Measurements from ENCODE around the gene STRBP. TPM values are rescaled to one million over a fixed set of nuclear protein-coding genes. Genes with fewer than 3 reads are reported as not detected.

STRBP gene
- total and polyA plus RNA-seq, 9 of the 15 experiments (the other 6 are each of a cell fraction or from before 2014, with no cell fraction given), result 27.7 to 84.0 (median 70.2) TPM

DNA sequence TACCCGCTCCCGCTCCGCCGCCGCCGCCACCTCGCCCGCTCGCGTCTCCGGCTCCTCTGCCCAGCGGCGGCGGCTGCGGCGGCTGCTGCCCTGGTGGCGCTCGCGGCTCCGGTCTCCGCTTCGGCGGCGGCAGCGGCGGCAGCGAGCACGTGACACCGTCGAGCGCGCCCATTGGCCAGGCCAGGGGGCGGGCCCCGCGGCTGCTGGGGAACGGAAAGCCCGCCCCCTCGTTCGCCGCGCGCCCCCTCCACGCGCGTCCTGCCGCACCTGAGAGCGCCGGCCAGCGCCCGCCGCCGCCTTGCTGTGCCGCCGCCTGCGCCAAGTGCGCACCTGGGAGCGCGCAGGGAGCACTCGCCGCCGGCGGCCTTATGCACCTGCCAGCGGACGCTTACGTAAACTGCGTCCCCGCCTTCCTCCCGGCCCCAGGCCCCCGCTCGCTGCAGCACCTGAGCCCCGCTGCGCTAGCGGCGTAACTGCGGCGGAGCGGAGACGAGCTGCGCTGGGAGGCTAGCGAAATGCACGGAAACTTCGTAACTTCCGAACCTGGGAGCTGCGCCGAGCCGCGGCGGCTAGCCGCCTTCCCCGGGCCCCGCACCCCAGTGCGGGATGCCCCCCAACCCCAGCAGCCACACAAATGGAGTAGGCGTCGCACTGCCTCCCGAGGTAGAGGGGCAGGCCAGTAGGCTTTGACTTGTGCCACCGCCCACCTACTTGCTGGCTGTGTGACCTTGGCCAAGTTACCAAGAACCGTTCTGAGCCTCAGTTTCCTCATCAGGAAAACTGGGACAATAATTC is at the start of gene STRBP (continued):
- TF ChIP-seq, protein P1, sequence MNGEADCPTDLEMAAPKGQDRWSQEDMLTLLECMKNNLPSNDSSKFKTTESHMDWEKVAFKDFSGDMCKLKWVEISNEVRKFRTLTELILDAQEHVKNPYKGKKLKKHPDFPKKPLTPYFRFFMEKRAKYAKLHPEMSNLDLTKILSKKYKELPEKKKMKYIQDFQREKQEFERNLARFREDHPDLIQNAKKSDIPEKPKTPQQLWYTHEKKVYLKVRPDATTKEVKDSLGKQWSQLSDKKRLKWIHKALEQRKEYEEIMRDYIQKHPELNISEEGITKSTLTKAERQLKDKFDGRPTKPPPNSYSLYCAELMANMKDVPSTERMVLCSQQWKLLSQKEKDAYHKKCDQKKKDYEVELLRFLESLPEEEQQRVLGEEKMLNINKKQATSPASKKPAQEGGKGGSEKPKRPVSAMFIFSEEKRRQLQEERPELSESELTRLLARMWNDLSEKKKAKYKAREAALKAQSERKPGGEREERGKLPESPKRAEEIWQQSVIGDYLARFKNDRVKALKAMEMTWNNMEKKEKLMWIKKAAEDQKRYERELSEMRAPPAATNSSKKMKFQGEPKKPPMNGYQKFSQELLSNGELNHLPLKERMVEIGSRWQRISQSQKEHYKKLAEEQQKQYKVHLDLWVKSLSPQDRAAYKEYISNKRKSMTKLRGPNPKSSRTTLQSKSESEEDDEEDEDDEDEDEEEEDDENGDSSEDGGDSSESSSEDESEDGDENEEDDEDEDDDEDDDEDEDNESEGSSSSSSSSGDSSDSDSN (IDR thresholded peaks at IDR 0.05; ENCODE audit: borderline replicate concordance in 1 of 2, low read depth in 2 of 2, low read length in 2 of 2), result peak in 1 of 2 experiments; percentile 8; a peak in 1 of 4 replicates
- TF ChIP-seq FUS (optimal IDR thresholded peaks at IDR 0.05; ENCODE audit: low read depth, low read length) (peak; percentile 64), SP2 (IDR thresholded peaks at IDR 0.05; ENCODE audit: extremely low read depth, low read depth, low read length, poor library complexity, severe bottlenecking) (peak; percentile 8), NCOA1 (IDR thresholded peaks at IDR 0.05; ENCODE audit: low read depth) (no peak), GTF2B (IDR thresholded peaks at IDR 0.05; ENCODE audit: extremely low read depth, insufficient read length) (peak; percentile 74), NR2C2 (CRISPR knock-in tag; IDR thresholded peaks at IDR 0.05) (no peak), NR2C2 (tag; IDR thresholded peaks at IDR 0.05) (no peak), SIN3B (IDR thresholded peaks at IDR 0.05; ENCODE audit: low read depth) (peak; percentile 26; the same call in 1 of the 2 replicates), MAZ (CRISPR knock-in tag; conservative IDR thresholded peaks at IDR 0.05 in 1 of 2, IDR thresholded peaks at IDR 0.05 in 1 of 2) (peak; percentile 82 to 94), ZBTB1 (CRISPR knock-in tag; IDR thresholded peaks at IDR 0.05; ENCODE audit: borderline replicate concordance, low read depth) (peak; percentile 83), ZNF224 (CRISPR knock-in tag; IDR thresholded peaks at IDR 0.05) (no peak), HNRNPL (IDR thresholded peaks at IDR 0.05; ENCODE audit: low read depth, low read length) (peak; percentile 97), ZBTB33 (CRISPR knock-in tag; IDR thresholded peaks at IDR 0.05) (0 out of 2 replicates have a peak, but pooled peaks have one; percentile 30), FOS (IDR thresholded peaks at IDR 0.05; ENCODE audit: extremely low read depth, insufficient read length) (peak; percentile 36), MYC (IDR thresholded peaks at IDR 0.05; ENCODE audit: low read depth, low read length) (peak; percentile 58), MYC (CRISPR knock-in tag; IDR thresholded peaks at IDR 0.05; ENCODE audit: borderline replicate concordance, low read depth) (no peak), HNRNPK (IDR thresholded peaks at IDR 0.05; ENCODE audit: low read depth, low read length, poor library complexity, severe bottlenecking) (peak; percentile 100), ZBTB7A (IDR thresholded peaks at IDR 0.05; ENCODE audit: borderline replicate concordance, control insufficient read depth, low read depth, low read length) (0 out of 2 replicates have a peak, but pooled peaks have one; percentile 31), ETV1 (tag; conservative IDR thresholded peaks at IDR 0.05; ENCODE audit: low read depth) (no peak)
- TF ChIP-seq, protein P2, sequence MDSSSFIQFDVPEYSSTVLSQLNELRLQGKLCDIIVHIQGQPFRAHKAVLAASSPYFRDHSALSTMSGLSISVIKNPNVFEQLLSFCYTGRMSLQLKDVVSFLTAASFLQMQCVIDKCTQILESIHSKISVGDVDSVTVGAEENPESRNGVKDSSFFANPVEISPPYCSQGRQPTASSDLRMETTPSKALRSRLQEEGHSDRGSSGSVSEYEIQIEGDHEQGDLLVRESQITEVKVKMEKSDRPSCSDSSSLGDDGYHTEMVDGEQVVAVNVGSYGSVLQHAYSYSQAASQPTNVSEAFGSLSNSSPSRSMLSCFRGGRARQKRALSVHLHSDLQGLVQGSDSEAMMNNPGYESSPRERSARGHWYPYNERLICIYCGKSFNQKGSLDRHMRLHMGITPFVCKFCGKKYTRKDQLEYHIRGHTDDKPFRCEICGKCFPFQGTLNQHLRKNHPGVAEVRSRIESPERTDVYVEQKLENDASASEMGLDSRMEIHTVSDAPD (CRISPR knock-in tag; IDR thresholded peaks at IDR 0.05), result no peak

All from K562 (cell line).